Keratinocyte (primary cell): ENCODE measurements around the gene CRELD1. TPM values are rescaled to one million over a fixed set of nuclear protein-coding genes. Genes with fewer than 3 reads are reported as not detected.
A peak's percentile ranks its signal among the peaks of the same experiment; 100 is the strongest.

Source experiments
- DNase-seq: peaks from one replicate; pipeline ENCODE4 v3.0.0-alpha.2; 2011; ENCODE audit warnings: low read depth, missing footprints, low spot score
- FAIRE-seq: peaks from 2 replicates; lab custom pipeline; 2011; peaks lifted over from hg19 to GRCh38; lab: Jason Lieb, UNC
- H2AFZ ChIP-seq: 2 replicates; pipeline ENCODE4 v1.6.0; 2012; ENCODE audit warnings: low read length, control low read depth, inconsistent platforms; ENCODE audit not compliant: control insufficient read depth
- H3K27ac ChIP-seq: 2 replicates; pipeline ENCODE4 v1.5.1; 2011; ENCODE audit warnings: low read length; ENCODE audit not compliant: control insufficient read depth, insufficient read depth
- H3K27me3 ChIP-seq: 3 replicates; pipeline ENCODE4 v1.6.0; 2011; ENCODE audit warnings: low read length; ENCODE audit not compliant: control insufficient read depth, insufficient read depth; ENCODE audit errors: extremely low read depth
- H3K36me3 ChIP-seq, 2 experiments: 2 replicates in 1 of 2; 3 replicates in 1 of 2; pipeline ENCODE4 v1.5.1; 2011; ENCODE audit warnings: low read length in 2 of 2, mild to moderate bottlenecking in 1 of 2; ENCODE audit not compliant: control insufficient read depth in 2 of 2, insufficient read depth in 2 of 2; ENCODE audit errors: extremely low read depth in 1 of 2
- H3K4me1 ChIP-seq: 3 replicates; pipeline ENCODE4 v1.5.1; 2011; ENCODE audit warnings: low read length; ENCODE audit not compliant: control insufficient read depth, insufficient read depth; ENCODE audit errors: extremely low read depth
- H3K4me2 ChIP-seq: 3 replicates; pipeline ENCODE4 v1.6.0; 2011; ENCODE audit warnings: low read depth, low read length; ENCODE audit not compliant: control insufficient read depth, insufficient read depth; ENCODE audit errors: extremely low read depth
- H3K4me3 ChIP-seq, 3 experiments: fragments of 200-600 bp in 1 of 3; sonication (generic) in 1 of 3; 2 replicates in 2 of 3; 3 replicates in 1 of 3; pipeline ENCODE4 v1.5.1; 2011 to 2016; ENCODE audit warnings: low read length in 3 of 3, mild to moderate bottlenecking in 3 of 3, control low read depth in 2 of 3, inconsistent platforms in 1 of 3, low read depth in 1 of 3, mixed read lengths in 1 of 3, mixed run types in 1 of 3, moderate library complexity in 1 of 3; ENCODE audit not compliant: control insufficient read depth in 2 of 3, insufficient read depth in 2 of 3; ENCODE audit errors: extremely low read depth in 1 of 3
- H3K79me2 ChIP-seq: 2 replicates; pipeline ENCODE4 v1.6.0; 2012; ENCODE audit warnings: low read length; ENCODE audit not compliant: control insufficient read depth, insufficient read depth
- H3K9ac ChIP-seq: 3 replicates; pipeline ENCODE4 v1.6.0; 2011; ENCODE audit warnings: low read length; ENCODE audit not compliant: control insufficient read depth, insufficient read depth; ENCODE audit errors: extremely low read depth
- H3K9me1 ChIP-seq: 3 replicates; pipeline ENCODE4 v1.6.0; 2011; ENCODE audit warnings: low read length; ENCODE audit not compliant: control insufficient read depth, insufficient read depth; ENCODE audit errors: extremely low read depth
- H3K9me3 ChIP-seq: 2 replicates; pipeline ENCODE4 v1.5.1; 2012; ENCODE audit warnings: low read depth, low read length; ENCODE audit not compliant: control insufficient read depth
- H4K20me1 ChIP-seq: 3 replicates; pipeline ENCODE4 v1.6.0; 2011; ENCODE audit warnings: low read length; ENCODE audit not compliant: control insufficient read depth, insufficient read depth; ENCODE audit errors: extremely low read depth
- EZH2 ChIP-seq: IDR thresholded peaks from one replicate; pipeline ENCODE4 v1.6.1; 2012; ENCODE audit warnings: inconsistent platforms, mild to moderate bottlenecking, low read length, moderate library complexity
- dilution Hi-C: fragments of 300-500 bp; cut with MboI; formaldehyde crosslinking; loops from one replicate; pipeline ENCODE4 v1.7.0; 2020; ENCODE audit warnings: low sequenced_read_pairs; ENCODE audit not compliant: extremely low pct_ligation_motif_present
- polyA plus RNA-seq, 5 experiments: library from polyadenylated mRNA; depleted of rRNA in 3 of 5; stranded (reverse) in 3 of 5; stranded (forward) in 1 of 5; unstranded in 1 of 5; fragments of >200 nt; gene quantifications; 1 replicate in 1 of 5; 2 replicates in 3 of 5; 3 replicates in 1 of 5; pipeline versions ENCODE4 v1.2.1 to v1.2.3, GENCODE V29; 2011 to 2012; ENCODE audit warnings: missing spikeins in 2 of 5, low read depth in 1 of 5, low replicate concordance in 1 of 5
- TF ChIP-seq, protein P1 (sequence below), 3 experiments: IDR thresholded peaks in 1 of 3; conservative IDR thresholded peaks in 1 of 3; optimal IDR thresholded peaks in 1 of 3; 2 replicates in 2 of 3; 3 replicates in 1 of 3; pipeline versions ENCODE3 to v1.5.1; 2011; ENCODE audit warnings: low read length in 3 of 3, mild to moderate bottlenecking in 3 of 3, moderate library complexity in 2 of 3, control low read depth in 1 of 3, inconsistent platforms in 1 of 3; ENCODE audit not compliant: insufficient read depth in 2 of 3; ENCODE audit errors: extremely low read depth in 1 of 3

Gene CRELD1
- polyA plus RNA-seq, 1 donor (not counting 4 experiments of a cell fraction or from before 2014, with no cell fraction given): 11.2 TPM

DNA sequence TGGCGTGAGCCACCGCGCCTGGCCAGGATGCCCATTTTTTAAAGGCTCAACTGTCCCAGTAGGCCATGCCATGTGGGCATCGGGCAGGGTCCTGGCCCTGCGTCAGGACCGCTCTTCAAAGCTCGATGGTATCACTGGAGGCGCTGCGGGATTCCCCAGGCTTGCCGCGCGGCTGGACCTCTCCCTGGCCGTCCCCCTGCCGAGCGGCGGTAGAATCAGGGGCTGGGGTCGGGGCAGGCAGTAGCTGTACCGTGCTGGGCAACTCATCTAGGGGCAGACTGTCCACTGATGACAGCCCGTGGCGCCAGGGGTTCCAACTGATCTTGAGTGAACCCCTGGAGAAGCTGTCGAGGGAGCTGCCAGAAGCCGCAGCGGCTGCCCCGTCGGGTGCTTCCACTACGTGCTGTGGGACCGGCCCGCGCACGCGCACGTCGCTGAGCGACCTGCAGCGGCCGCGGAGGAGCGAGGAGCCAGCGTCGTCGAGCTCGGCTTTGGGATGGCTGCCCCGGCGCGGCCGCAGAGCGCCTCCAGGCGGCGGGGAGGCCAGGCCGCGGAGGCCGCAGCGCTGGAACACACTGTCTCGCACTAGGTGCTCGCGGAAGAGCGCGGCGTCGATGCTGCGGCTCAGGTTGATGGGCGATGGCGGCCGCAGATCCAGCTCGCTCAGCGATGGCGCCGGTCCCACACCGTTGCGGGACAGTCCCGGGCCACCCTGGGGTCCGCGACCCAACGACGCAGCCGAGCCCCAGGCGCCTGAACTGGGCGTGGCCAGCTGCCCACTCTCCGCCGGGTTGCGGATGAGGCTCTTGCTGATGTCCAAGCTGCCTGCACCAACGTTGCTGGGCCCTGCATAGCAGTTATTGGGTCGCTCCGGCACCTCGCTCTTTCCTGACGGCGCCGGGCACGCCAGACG lies 12.7 kb downstream of the CRELD1 start:
- Histone ChIP-seq H3K4me1 (peaks cover 5% of the 10 kb centered on the region), H3K4me3 (peak overlapping the region; percentile 52 to 79 (median 78)), H2AFZ (peak overlapping the region; percentile 94), H4K20me1 (no peaks in the 10 kb centered on the region), H3K27ac (peak overlapping the region; percentile 69), H3K9me3 (no peaks in the 10 kb centered on the region), H3K4me2 (peak overlapping the region; percentile 85), H3K79me2 (no peaks in the 10 kb centered on the region), H3K27me3 (no peaks in the 10 kb centered on the region), H3K36me3 (peaks cover 0 to 12% of the 10 kb centered on the region in 2 experiments), H3K9ac (peak overlapping the region; percentile 80), H3K9me1 (no peaks in the 10 kb centered on the region)
- DNase-seq (no peak), FAIRE-seq (no peak)
- dilution Hi-C loops: no loop called here
- no peak for TF ChIP-seq EZH2
- TF ChIP-seq, protein P1, sequence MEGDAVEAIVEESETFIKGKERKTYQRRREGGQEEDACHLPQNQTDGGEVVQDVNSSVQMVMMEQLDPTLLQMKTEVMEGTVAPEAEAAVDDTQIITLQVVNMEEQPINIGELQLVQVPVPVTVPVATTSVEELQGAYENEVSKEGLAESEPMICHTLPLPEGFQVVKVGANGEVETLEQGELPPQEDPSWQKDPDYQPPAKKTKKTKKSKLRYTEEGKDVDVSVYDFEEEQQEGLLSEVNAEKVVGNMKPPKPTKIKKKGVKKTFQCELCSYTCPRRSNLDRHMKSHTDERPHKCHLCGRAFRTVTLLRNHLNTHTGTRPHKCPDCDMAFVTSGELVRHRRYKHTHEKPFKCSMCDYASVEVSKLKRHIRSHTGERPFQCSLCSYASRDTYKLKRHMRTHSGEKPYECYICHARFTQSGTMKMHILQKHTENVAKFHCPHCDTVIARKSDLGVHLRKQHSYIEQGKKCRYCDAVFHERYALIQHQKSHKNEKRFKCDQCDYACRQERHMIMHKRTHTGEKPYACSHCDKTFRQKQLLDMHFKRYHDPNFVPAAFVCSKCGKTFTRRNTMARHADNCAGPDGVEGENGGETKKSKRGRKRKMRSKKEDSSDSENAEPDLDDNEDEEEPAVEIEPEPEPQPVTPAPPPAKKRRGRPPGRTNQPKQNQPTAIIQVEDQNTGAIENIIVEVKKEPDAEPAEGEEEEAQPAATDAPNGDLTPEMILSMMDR (optimal IDR thresholded peaks at IDR 0.05 in 1 of 3, IDR thresholded peaks at IDR 0.05 in 1 of 3, conservative IDR thresholded peaks at IDR 0.05 in 1 of 3; ENCODE audit: extremely low read depth in 1 of 3, insufficient read depth in 2 of 3, low read length in 3 of 3): peak; percentile 54 to 94 (median 86)

DNA sequence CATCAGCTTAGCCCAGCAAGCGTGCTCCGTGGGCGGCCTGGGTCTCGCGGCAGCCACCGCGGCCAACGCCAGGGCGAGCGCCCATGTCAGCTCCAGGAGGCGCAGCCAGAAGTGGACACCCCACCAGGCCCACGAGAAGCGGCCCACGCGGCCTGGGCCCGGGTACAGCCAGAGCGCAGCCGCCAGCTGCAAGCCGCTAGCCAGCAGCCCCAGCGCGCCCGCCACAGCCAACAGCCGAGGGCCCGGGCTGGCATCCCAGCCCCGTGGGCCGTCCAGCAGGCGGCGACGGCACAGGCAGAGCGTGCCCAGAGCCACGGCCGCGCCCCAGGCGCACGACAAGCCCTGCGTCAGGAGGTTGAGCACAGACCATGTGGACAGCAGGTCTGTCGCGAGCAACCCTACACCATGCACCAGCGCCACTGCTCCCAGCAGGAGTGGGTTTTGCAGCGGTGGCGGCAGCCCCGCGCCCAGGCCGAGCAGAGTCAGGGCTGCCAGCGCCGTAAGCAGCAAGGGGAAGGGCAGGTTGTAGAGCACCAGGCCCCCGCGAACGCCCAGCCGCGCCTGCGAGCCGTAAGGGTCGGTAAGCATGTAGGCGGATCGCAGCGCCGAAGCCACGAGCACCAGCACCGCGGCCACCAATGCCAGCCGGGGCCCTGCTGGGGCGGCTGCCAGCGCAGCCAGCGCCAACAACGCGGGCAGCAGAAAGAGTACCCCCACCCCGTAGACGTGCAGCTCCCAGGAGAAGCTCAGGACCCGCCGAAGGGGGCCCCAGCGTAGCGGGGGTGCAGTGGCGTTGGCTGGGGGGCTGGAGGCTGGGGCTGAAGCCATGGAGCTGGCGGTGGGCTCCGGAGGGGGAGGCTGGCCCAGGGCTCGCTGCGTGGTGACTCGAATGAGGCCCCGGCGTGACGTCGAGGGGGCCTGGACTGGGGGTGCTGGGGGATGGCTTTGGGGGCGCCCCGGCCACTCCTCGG lies 13.7 kb downstream of the CRELD1 start:
- no peaks in the 10 kb centered on the region for H3K9me1 ChIP-seq
- no peak for FAIRE-seq
- no peaks in the 10 kb centered on the region for H3K27me3 ChIP-seq
- peak overlapping the region; percentile 48 to 78 (median 52) for H3K4me3 ChIP-seq
- no peak for TF ChIP-seq EZH2
- TF ChIP-seq, protein P1 (optimal IDR thresholded peaks at IDR 0.05 in 1 of 3, IDR thresholded peaks at IDR 0.05 in 1 of 3, conservative IDR thresholded peaks at IDR 0.05 in 1 of 3; ENCODE audit: extremely low read depth in 1 of 3, insufficient read depth in 2 of 3, low read length in 3 of 3): peak; percentile 37 to 76 (median 72)
- no peaks in the 10 kb centered on the region for H3K9me3 ChIP-seq
- H3K4me1 ChIP-seq: peaks cover 5% of the 10 kb centered on the region
- H3K79me2 ChIP-seq: no peaks in the 10 kb centered on the region
- H2AFZ ChIP-seq: peak overlapping the region; percentile 94
- peak overlapping the region; percentile 85 for H3K4me2 ChIP-seq
- peaks cover 0 to 12% of the 10 kb centered on the region in 2 experiments for H3K36me3 ChIP-seq
- peak overlapping the region; percentile 80 for H3K9ac ChIP-seq
- no peak for DNase-seq
- H3K27ac ChIP-seq: no peak overlapping the region
- H4K20me1 ChIP-seq: no peaks in the 10 kb centered on the region
- dilution Hi-C loops: no loop called here
